GM18867 (cell line): Measurements from ENCODE around the gene CSRP3.

Source experiments
- ATAC-seq: cut with Tn5 transposase; IDR thresholded peaks from one replicate; pipeline ENCODE4 v1.9.1; 2021; ENCODE audit warnings: mild to moderate bottlenecking, moderate library complexity; ENCODE audit not compliant: unreplicated experiment

Gene CSRP3

DNA sequence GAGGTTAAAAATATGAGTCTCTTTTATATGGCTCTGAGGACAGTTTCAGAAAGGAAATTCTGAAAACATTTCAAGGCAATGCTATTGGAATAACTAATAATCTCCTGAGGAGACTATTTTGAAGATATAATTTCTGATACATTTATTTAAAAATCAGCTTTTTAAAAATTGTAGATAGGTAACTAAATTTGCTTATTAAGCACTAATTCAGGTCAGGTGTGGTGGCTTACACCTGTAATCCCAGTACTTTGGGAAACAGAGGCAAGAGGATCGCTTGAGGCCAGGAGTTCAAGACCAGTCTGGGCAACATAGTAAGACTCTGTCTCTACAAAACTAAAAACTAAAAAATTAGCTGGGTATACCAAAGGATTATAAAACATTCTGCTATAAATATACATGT, 67.8 kb downstream of the CSRP3 start:
- ATAC-seq, result no peak
